NCI-H128 (cell line): Measurements from ENCODE around the gene PRPF6.

ENCODE experiments used
- DNase-seq: peaks from one replicate; lab custom pipeline; 2025; ENCODE audit not compliant: unreplicated experiment; lab: John Stamatoyannopoulos, UW

The PRPF6 gene

GRCh38 chr20:64062596-64063388, 81.9 kb downstream of the PRPF6 start, which contains the start of gene TCEA2:
TSS of gene TCEA2 (plus strand) at chr20:64063198. CDS start at chr20:64063313, 115 bp downstream.
- DNase-seq: peak; percentile 85

- DNase-seq: no peak
Observed at GRCh38 chr20:64063389-64064144, 82.6 kb downstream of the PRPF6 start.

- no peak for DNase-seq
Observed at GRCh38 chr20:64064145-64064698, 83.3 kb downstream of the PRPF6 start.

GRCh38 chr20:64065062-64065973, 84.4 kb downstream of the PRPF6 start:
- no peak for DNase-seq

- DNase-seq: no peak
Observed at GRCh38 chr20:64065974-64066343, 85.0 kb downstream of the PRPF6 start.

GRCh38 chr20:64067005-64067632, 86.2 kb downstream of the PRPF6 start:
- no peak for DNase-seq

- DNase-seq: no peak
Observed at GRCh38 chr20:64067733-64068307, 86.9 kb downstream of the PRPF6 start.

- DNase-seq: no peak
Observed at GRCh38 chr20:64068386-64069208, 87.7 kb downstream of the PRPF6 start.

GRCh38 chr20:64069209-64069613, 88.3 kb downstream of the PRPF6 start:
- no peak for DNase-seq

GRCh38 chr20:64069614-64070243, 88.8 kb downstream of the PRPF6 start:
- no peak for DNase-seq

GRCh38 chr20:64070244-64070993, 89.5 kb downstream of the PRPF6 start:
- DNase-seq: no peak

- DNase-seq: no peak
Observed at GRCh38 chr20:64071341-64072332, 90.7 kb downstream of the PRPF6 start.

GRCh38 chr20:64072498-64073063, 91.6 kb downstream of the PRPF6 start:
- no peak for DNase-seq

GRCh38 chr20:64073476-64074183, 92.7 kb downstream of the PRPF6 start:
- no peak for DNase-seq

- no peak for DNase-seq
Observed at GRCh38 chr20:64074184-64074789, 93.4 kb downstream of the PRPF6 start.
